Endothelial cell of umbilical vein (primary cell): ENCODE measurements around the gene RBM27. TPM values are rescaled to one million over a fixed set of nuclear protein-coding genes. Genes with fewer than 3 reads are reported as not detected.

Source experiments
- BruUV-seq: library from RNA; stranded (reverse); fragments of 400-500 nt; replicated peaks from 2 replicates; lab custom pipeline; 2021; lab: Mats Ljungman, UMichigan
- CTCF ChIA-PET: fragments of 300-600, 350-600 bp; sonication (Branson Sonifier 250); formaldehyde crosslinking; loops from one replicate; lab custom pipeline; 2021; ENCODE audit warnings: antibody characterized with exemption, inconsistent platforms; lab: Charles Lee
- POLR2A ChIA-PET: fragments of 300-600, 350-600 bp; sonication (Branson Sonifier 250); formaldehyde crosslinking; loops from one replicate; lab custom pipeline; 2021; ENCODE audit warnings: antibody characterized with exemption, inconsistent platforms; lab: Charles Lee
- DNase-seq: peaks from one replicate; pipeline ENCODE4 v3.0.0-alpha.2; 2011; ENCODE audit warnings: low read depth, low spot score
- FAIRE-seq: peaks from 2 replicates; lab custom pipeline; 2011; peaks lifted over from hg19 to GRCh38; lab: Jason Lieb, UNC
- H2AFZ ChIP-seq: 2 replicates; pipeline ENCODE4 v1.6.0; 2012; ENCODE audit warnings: low read depth, low read length, control low read depth, inconsistent platforms
- H3K27ac ChIP-seq: 2 replicates; pipeline ENCODE4 v1.5.1; 2011; ENCODE audit warnings: low read depth, mild to moderate bottlenecking, control low read depth, low read length, moderate library complexity; ENCODE audit not compliant: insufficient read depth
- H3K27me3 ChIP-seq, 2 experiments: 2 replicates each; pipeline versions ENCODE4 v1.6.0 to v1.6.1; 2011; ENCODE audit warnings: low read length in 2 of 2, mixed read lengths in 1 of 2; ENCODE audit not compliant: control insufficient read depth in 2 of 2, insufficient read depth in 2 of 2
- H3K36me3 ChIP-seq, 2 experiments: 2 replicates in 1 of 2; 3 replicates in 1 of 2; pipeline ENCODE4 v1.5.1; 2011; ENCODE audit warnings: low read length in 2 of 2, mild to moderate bottlenecking in 1 of 2, moderate library complexity in 1 of 2; ENCODE audit not compliant: control insufficient read depth in 2 of 2, insufficient read depth in 2 of 2; ENCODE audit errors: extremely low read depth in 1 of 2
- H3K4me1 ChIP-seq: 3 replicates; pipeline ENCODE4 v1.5.1; 2011; ENCODE audit warnings: mild to moderate bottlenecking, low read length; ENCODE audit not compliant: control insufficient read depth, insufficient read depth; ENCODE audit errors: extremely low read depth
- H3K4me2 ChIP-seq: 2 replicates; pipeline ENCODE4 v1.6.1; 2011; ENCODE audit warnings: low read length, control low read depth, mixed read lengths; ENCODE audit not compliant: insufficient read depth
- H3K4me3 ChIP-seq, 3 experiments: fragments of 200-600 bp in 1 of 3; sonication (generic), shearing (Covaris generic) in 1 of 3; replicated peaks in 1 of 3; 2 replicates each; pipeline ENCODE4 v1.5.1; 2011 to 2016; ENCODE audit warnings: control low read depth in 3 of 3, low read length in 3 of 3, mild to moderate bottlenecking in 2 of 3, inconsistent platforms in 1 of 3, low read depth in 1 of 3, moderate library complexity in 1 of 3; ENCODE audit not compliant: insufficient read depth in 1 of 3
- H3K79me2 ChIP-seq: 2 replicates; pipeline ENCODE4 v1.6.0; 2012; ENCODE audit warnings: low read length, inconsistent platforms; ENCODE audit not compliant: control insufficient read depth, insufficient read depth
- H3K9ac ChIP-seq: replicated peaks from 2 replicates; pipeline ENCODE3; 2011; ENCODE audit warnings: low read length, control low read depth; ENCODE audit not compliant: insufficient read depth; ENCODE audit errors: extremely low read depth
- H3K9me1 ChIP-seq: replicated peaks from 3 replicates; pipeline ENCODE4 v1.6.0; 2011; ENCODE audit warnings: mild to moderate bottlenecking, low read length; ENCODE audit not compliant: control insufficient read depth, insufficient read depth; ENCODE audit errors: extremely low read depth
- H3K9me3 ChIP-seq: replicated peaks from 2 replicates; pipeline ENCODE4 v1.5.1; 2012; ENCODE audit warnings: low read length, inconsistent platforms; ENCODE audit not compliant: control insufficient read depth, insufficient read depth
- H4K20me1 ChIP-seq: replicated peaks from 2 replicates; pipeline ENCODE3; 2011; ENCODE audit warnings: mild to moderate bottlenecking, low read length; ENCODE audit not compliant: control insufficient read depth, insufficient read depth; ENCODE audit errors: extremely low read depth
- CTCF ChIP-seq, 2 donors: IDR thresholded peaks; 1 replicate in 1 of 2; 2 replicates in 1 of 2; pipeline ENCODE4 v1.5.1; 2011; ENCODE audit warnings: low read length in 2 of 2, mild to moderate bottlenecking in 2 of 2, moderate library complexity in 2 of 2, control low read depth in 1 of 2, inconsistent platforms in 1 of 2, low read depth in 1 of 2; ENCODE audit not compliant: insufficient read depth in 1 of 2; ENCODE audit errors: extremely low read depth in 1 of 2
- EZH2 ChIP-seq: IDR thresholded peaks from 2 replicates; pipeline ENCODE4 v1.6.1; 2012; ENCODE audit warnings: borderline replicate concordance, low read depth, mild to moderate bottlenecking, moderate library complexity, low read length, inconsistent platforms; ENCODE audit not compliant: severe bottlenecking
- FOS ChIP-seq: IDR thresholded peaks from 2 replicates; pipeline ENCODE4 v1.6.1; 2011; ENCODE audit warnings: mild to moderate bottlenecking, low read length, moderate library complexity, borderline replicate concordance; ENCODE audit not compliant: insufficient read depth
- GATA2 ChIP-seq: IDR thresholded peaks from 2 replicates; pipeline ENCODE4 v1.7.0; 2011; ENCODE audit warnings: low read depth, mild to moderate bottlenecking, moderate library complexity, mixed read lengths, low read length; ENCODE audit not compliant: insufficient read length, insufficient read depth
- JUN ChIP-seq: IDR thresholded peaks from 2 replicates; pipeline ENCODE4 v1.6.1; 2011; ENCODE audit warnings: borderline replicate concordance, low read depth; ENCODE audit not compliant: insufficient read length, insufficient read depth
- MAX ChIP-seq: IDR thresholded peaks from 2 replicates; pipeline ENCODE4 v1.6.1; 2011; ENCODE audit not compliant: insufficient read depth, insufficient read length
- MYC ChIP-seq: IDR thresholded peaks from one replicate; pipeline ENCODE4 v1.6.1; 2011; ENCODE audit warnings: mild to moderate bottlenecking, low read depth, low read length
- POLR2A ChIP-seq: IDR thresholded peaks from 2 replicates; pipeline ENCODE4 v1.6.1; 2012; ENCODE audit warnings: low read depth, mild to moderate bottlenecking, control low read depth, low read length
- POLR2AphosphoS5 ChIP-seq: IDR thresholded peaks from 2 replicates; pipeline ENCODE4 v1.6.1; 2012; ENCODE audit warnings: low read depth, mild to moderate bottlenecking, control low read depth, low read length, moderate library complexity; ENCODE audit not compliant: insufficient read depth
- dilution Hi-C: fragments of 300-500 bp; cut with MboI; formaldehyde crosslinking; loops from one replicate; pipeline ENCODE4 v1.15.0; 2019; ENCODE audit warnings: low sequenced_read_pairs; ENCODE audit not compliant: extremely low pct_ligation_motif_present
- intact Hi-C: fragments of 100-400 bp; cut with micrococcal nuclease; formaldehyde crosslinking; loops from one replicate; pipeline ENCODE4 v1.10.0; 2022
- polyA plus RNA-seq, 4 experiments: library from polyadenylated mRNA; depleted of rRNA in 3 of 4; stranded (reverse) in 3 of 4; unstranded in 1 of 4; fragments of >200 nt; gene quantifications; 2 replicates each; pipeline versions ENCODE4 v1.2.1 to v1.2.3, GENCODE V29; 2011 to 2012; ENCODE audit warnings: missing spikeins in 1 of 4
- total RNA-seq: library from RNA; stranded (reverse); gene quantifications from 2 replicates; pipeline ENCODE4 v1.2.3, GENCODE V29; 2021

The RBM27 gene
- total and polyA plus RNA-seq, 2 donors (not counting 3 experiments of a cell fraction or from before 2014, with no cell fraction given), result 6.3 to 17.7 TPM

DNA sequence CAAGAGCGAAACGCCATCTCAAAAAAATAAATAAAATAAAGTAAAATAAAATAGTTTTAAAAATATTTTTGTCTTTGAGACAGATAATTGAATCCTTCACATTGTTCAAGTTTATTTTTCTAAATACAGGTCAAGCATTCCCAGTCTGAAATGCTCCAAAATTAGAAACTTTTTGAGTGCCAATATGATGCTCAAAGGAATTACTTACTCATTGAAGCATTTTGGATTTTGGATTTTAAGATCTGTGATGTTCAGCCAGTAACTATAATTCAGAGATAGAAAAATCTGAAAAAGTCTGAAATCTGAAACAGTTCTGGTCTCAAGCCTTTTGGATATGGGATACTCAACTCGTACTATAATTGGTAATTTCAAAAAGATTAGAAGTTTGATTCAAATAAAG, 39.8 kb downstream of the RBM27 start:
- POLR2A ChIA-PET, result no interaction called here
- CTCF ChIA-PET, result interaction anchor here (0.8 kb wide), 1 partner anchor 12 kb away, joined by 4 read pairs; no protein-coding TSS in a partner anchor
- no peak overlapping the region for H3K27ac ChIP-seq

More for the DNA sequence above, 39.8 kb downstream of the RBM27 start:
- dilution Hi-C loops, result no loop called here
- no peak overlapping the region for H3K4me3 ChIP-seq
- no peak overlapping the region for H3K4me2 ChIP-seq
- DNase-seq (no peak), FAIRE-seq (no peak)
- no peaks in the 10 kb centered on the region for H3K36me3 ChIP-seq
- TF ChIP-seq FOS (no peak), CTCF (IDR thresholded peaks at IDR 0.05; ENCODE audit: extremely low read depth in 1 of 2, insufficient read depth in 1 of 2, low read depth in 1 of 2, low read length in 2 of 2) (no peak), POLR2AphosphoS5 (no peak), POLR2A (no peak), EZH2 (no peak), JUN (no peak), GATA2 (no peak), MAX (no peak), MYC (no peak)
- H3K9me1 ChIP-seq, result no peaks in the 10 kb centered on the region
- no peak overlapping the region for H3K9ac ChIP-seq
- H2AFZ ChIP-seq, result no peak overlapping the region
- H4K20me1 ChIP-seq, result no peaks in the 10 kb centered on the region
- no TSS peak for BruUV-seq
- H3K4me1 ChIP-seq, result no peaks in the 10 kb centered on the region
- intact Hi-C loops, result no loop called here
- H3K27me3 ChIP-seq, result no peaks in the 10 kb centered on the region
- H3K79me2 ChIP-seq, result peaks cover 2% of the 10 kb centered on the region
- no peaks in the 10 kb centered on the region for H3K9me3 ChIP-seq
